Neural cell (in vitro differentiated cells): ENCODE results near the gene METAP1D. TPM values are rescaled to one million over a fixed set of nuclear protein-coding genes. Genes with fewer than 3 reads are reported as not detected.

ENCODE experiments used
- H2AFZ ChIP-seq: fragments of 200-600, 300-800 bp; sonication (generic), shearing (Covaris generic); 2 replicates; pipeline ENCODE4 v1.6.0; 2014; ENCODE audit warnings: low read depth, mild to moderate bottlenecking, antibody characterized with exemption, low read length, moderate library complexity
- H3F3A ChIP-seq: fragments of 200-600 bp; shearing (Covaris generic); 2 replicates; pipeline ENCODE4 v1.6.1; 2016; ENCODE audit warnings: mild to moderate bottlenecking, moderate library complexity, mixed read lengths, antibody characterized with exemption, low read length; ENCODE audit not compliant: insufficient read depth, poor library complexity, severe bottlenecking
- H3K27ac ChIP-seq: fragments of 200-600, 300-800 bp; sonication (generic), shearing (Covaris generic); 2 replicates; pipeline ENCODE4 v1.5.1; 2014; ENCODE audit warnings: mild to moderate bottlenecking, low read length, moderate library complexity
- H3K27me3 ChIP-seq: fragments of 300-800, 200-600 bp; sonication (generic), shearing (Covaris generic); 2 replicates; pipeline ENCODE4 v1.6.0; 2014; ENCODE audit warnings: mild to moderate bottlenecking, low read depth, low read length, moderate library complexity; ENCODE audit not compliant: insufficient read depth
- H3K36me3 ChIP-seq: fragments of 300-800, 200-600 bp; sonication (generic), shearing (Covaris generic); 2 replicates; pipeline ENCODE4 v1.5.1; 2014; ENCODE audit warnings: mild to moderate bottlenecking, antibody characterized with exemption, low read length, moderate library complexity; ENCODE audit not compliant: insufficient read depth
- H3K4me2 ChIP-seq: fragments of 300-800, 200-600 bp; sonication (generic), shearing (Covaris generic); 2 replicates; pipeline ENCODE4 v1.6.0; 2014; ENCODE audit warnings: mild to moderate bottlenecking, low read length
- H3K4me3 ChIP-seq: fragments of 300-800, 200-600 bp; sonication (generic), shearing (Covaris generic); 2 replicates; pipeline ENCODE4 v1.5.1; 2014; ENCODE audit warnings: mild to moderate bottlenecking, low read length, moderate library complexity
- H3K79me2 ChIP-seq: fragments of 200-600 bp; shearing (Covaris generic); replicated peaks from 2 replicates; pipeline ENCODE4 v1.6.0; 2014; ENCODE audit warnings: mild to moderate bottlenecking, low read length, moderate library complexity; ENCODE audit not compliant: insufficient read depth
- H3K9ac ChIP-seq: fragments of 300-800, 200-600 bp; sonication (generic), shearing (Covaris generic); 2 replicates; pipeline ENCODE4 v1.6.1; 2016; ENCODE audit warnings: mild to moderate bottlenecking, low read length, mixed read lengths
- H3K9me2 ChIP-seq: fragments of 200-600 bp; shearing (Covaris generic); 2 replicates; pipeline ENCODE4 v1.6.1; 2016; ENCODE audit warnings: mild to moderate bottlenecking, low read length, mixed read lengths; ENCODE audit not compliant: insufficient read depth
- H3K9me3 ChIP-seq: fragments of 200-600, 300-800 bp; sonication (generic), shearing (Covaris generic); 2 replicates; pipeline ENCODE4 v1.6.1; 2016; ENCODE audit warnings: mild to moderate bottlenecking, mixed run types, low read length, moderate library complexity, mixed read lengths
- H4K20me1 ChIP-seq: fragments of 200-600 bp; shearing (Covaris generic); 2 replicates; pipeline ENCODE4 v1.6.1; 2016; ENCODE audit warnings: mild to moderate bottlenecking, mixed run types; ENCODE audit not compliant: insufficient read depth
- CTCF ChIP-seq: fragments of 450-650 bp; IDR thresholded peaks from 2 replicates; pipeline ENCODE4 v1.5.1; 2014; ENCODE audit warnings: antibody characterized with exemption, mild to moderate bottlenecking, moderate library complexity; ENCODE audit not compliant: poor library complexity, severe bottlenecking
- EP300 ChIP-seq: fragments of 450-650 bp; conservative IDR thresholded peaks from 2 replicates; pipeline ENCODE4 v1.6.1; 2014; ENCODE audit warnings: antibody characterized with exemption, mild to moderate bottlenecking, moderate library complexity; ENCODE audit not compliant: poor library complexity, severe bottlenecking
- EZH2 ChIP-seq: fragments of 200-600, 300-800 bp; shearing (Covaris generic), sonication (generic); IDR thresholded peaks from 2 replicates; pipeline ENCODE4 v1.6.1; 2014; ENCODE audit warnings: antibody characterized with exemption, low read length, borderline replicate concordance, mild to moderate bottlenecking; ENCODE audit not compliant: insufficient read depth, poor library complexity, severe bottlenecking
- MXI1 ChIP-seq: fragments of 450-650 bp; conservative IDR thresholded peaks from 2 replicates; pipeline ENCODE4 v1.6.1; 2014; ENCODE audit warnings: antibody characterized with exemption, mild to moderate bottlenecking; ENCODE audit not compliant: poor library complexity, severe bottlenecking
- POLR2AphosphoS5 ChIP-seq: IDR thresholded peaks from 2 replicates; pipeline ENCODE4 v1.6.1; 2012
- RAD21 ChIP-seq: fragments of 450-650 bp; conservative IDR thresholded peaks from 2 replicates; pipeline ENCODE4 v1.6.1; 2014; ENCODE audit warnings: antibody characterized with exemption, mild to moderate bottlenecking, moderate library complexity
- REST ChIP-seq: IDR thresholded peaks from 2 replicates; pipeline ENCODE4 v1.6.1; 2012; ENCODE audit warnings: borderline replicate concordance
- SMC3 ChIP-seq: fragments of 450-650 bp; conservative IDR thresholded peaks from 2 replicates; pipeline ENCODE4 v1.6.1; 2014; ENCODE audit warnings: antibody characterized with exemption, mild to moderate bottlenecking, moderate library complexity; ENCODE audit not compliant: poor library complexity
- TAF1 ChIP-seq: IDR thresholded peaks from 2 replicates; pipeline ENCODE4 v1.6.1; 2012; ENCODE audit warnings: low read depth
- polyA plus RNA-seq: library from polyadenylated mRNA; depleted of rRNA; stranded (reverse); fragments of >200 nt; gene quantifications from 2 replicates; pipeline ENCODE4 v1.2.3, GENCODE V29; 2014

Gene METAP1D
- polyA plus RNA-seq, 1 donor from 2014 or later: 5.4 TPM

- Histone ChIP-seq H3K27ac (no peak overlapping the region), H3K9me2 (no peaks in the 10 kb centered on the region), H2AFZ (no peak overlapping the region), H3K4me3 (no peak overlapping the region), H4K20me1 (no peaks in the 10 kb centered on the region), H3K36me3 (no peaks in the 10 kb centered on the region), H3K9ac (no peak overlapping the region), H3F3A (no peaks in the 10 kb centered on the region), H3K4me2 (no peak overlapping the region), H3K9me3 (no peaks in the 10 kb centered on the region), H3K79me2 (no peaks in the 10 kb centered on the region), H3K27me3 (no peaks in the 10 kb centered on the region)
- TF ChIP-seq CTCF (no peak), EZH2 (no peak), RAD21 (no peak), MXI1 (no peak), EP300 (no peak), SMC3 (no peak), REST (no peak)
Observed at GRCh38 chr2:171958475-171958874, 41.3 kb upstream of the METAP1D start.

GRCh38 chr2:171959998-171960397, 39.8 kb upstream of the METAP1D start:
- TF ChIP-seq EZH2 (no peak), SMC3 (no peak), TAF1 (no peak)
- H3K27ac ChIP-seq: no peak overlapping the region
- H4K20me1 ChIP-seq: no peaks in the 10 kb centered on the region
- H3F3A ChIP-seq: no peaks in the 10 kb centered on the region
- no peaks in the 10 kb centered on the region for H3K9me2 ChIP-seq
- no peak overlapping the region for H3K9ac ChIP-seq
- H3K36me3 ChIP-seq: no peaks in the 10 kb centered on the region
- no peaks in the 10 kb centered on the region for H3K9me3 ChIP-seq
- H2AFZ ChIP-seq: no peak overlapping the region
- no peak overlapping the region for H3K4me3 ChIP-seq
- no peaks in the 10 kb centered on the region for H3K27me3 ChIP-seq
- H3K79me2 ChIP-seq: no peaks in the 10 kb centered on the region
- H3K4me2 ChIP-seq: no peak overlapping the region

GRCh38 chr2:171960570-171960969, 39.2 kb upstream of the METAP1D start:
- H3K79me2 ChIP-seq: no peaks in the 10 kb centered on the region

More at GRCh38 chr2:171960570-171960969, 39.2 kb upstream of the METAP1D start:
- no peaks in the 10 kb centered on the region for H3K27me3 ChIP-seq
- H3K36me3 ChIP-seq: no peaks in the 10 kb centered on the region
- no peak overlapping the region for H3K27ac ChIP-seq
- H3K4me2 ChIP-seq: no peak overlapping the region
- H4K20me1 ChIP-seq: no peaks in the 10 kb centered on the region
- no peaks in the 10 kb centered on the region for H3F3A ChIP-seq
- H3K9me3 ChIP-seq: no peaks in the 10 kb centered on the region
- TF ChIP-seq TAF1 (no peak), RAD21 (no peak), POLR2AphosphoS5 (no peak), EP300 (no peak), EZH2 (no peak)
- no peak overlapping the region for H3K9ac ChIP-seq
- no peak overlapping the region for H3K4me3 ChIP-seq
- H2AFZ ChIP-seq: no peak overlapping the region
- no peaks in the 10 kb centered on the region for H3K9me2 ChIP-seq
